Panc1 (cell line): ENCODE data around the gene CCDC14. TPM values are rescaled to one million over a fixed set of nuclear protein-coding genes. Genes with fewer than 3 reads are reported as not detected.
A peak's percentile ranks its signal among the peaks of the same experiment; 100 is the strongest.

Experiments
- ATAC-seq: fragments of 200-7000 bp; cut with Tn5 transposase; 2 replicates; pipeline ENCODE4 v1.9.1; 2020; ENCODE audit warnings: mild to moderate bottlenecking, moderate library complexity
- BruUV-seq: library from RNA; stranded (reverse); fragments of 400-500 nt; replicated peaks from 2 replicates; lab custom pipeline; 2021; lab: Mats Ljungman, UMichigan
- CTCF ChIA-PET: fragments of 300-600 bp; sonication (Branson Sonifier 250); formaldehyde crosslinking; loops from one replicate; lab custom pipeline; 2022; ENCODE audit warnings: antibody characterized with exemption; lab: Charles Lee
- POLR2A ChIA-PET: fragments of 300-600 bp; sonication (Branson Sonifier 250); formaldehyde crosslinking; loops from one replicate; lab custom pipeline; 2022; ENCODE audit warnings: antibody characterized with exemption; lab: Charles Lee
- DNase-seq: peaks from one replicate; pipeline ENCODE4 v3.0.0-alpha.2; 2010; ENCODE audit warnings: low read depth, low spot score
- H3K27ac ChIP-seq: 2 replicates; pipeline ENCODE4 v1.5.1; 2011; ENCODE audit warnings: mild to moderate bottlenecking, low read length, inconsistent platforms
- H3K27me3 ChIP-seq: fragments of 200-500 bp; sonication (Bioruptor generic); 2 replicates; pipeline ENCODE4 v1.6.0; 2014; ENCODE audit warnings: low read length, inconsistent platforms; ENCODE audit not compliant: control insufficient read depth, insufficient read depth
- H3K36me3 ChIP-seq: fragments of 200-500 bp; sonication (Bioruptor generic); 2 replicates; pipeline ENCODE4 v1.5.1; 2014; ENCODE audit warnings: inconsistent platforms, mild to moderate bottlenecking, low read length, moderate library complexity; ENCODE audit not compliant: control insufficient read depth, insufficient read depth
- H3K4me1 ChIP-seq: 2 replicates; pipeline ENCODE4 v1.5.1; 2011; ENCODE audit warnings: inconsistent platforms, mild to moderate bottlenecking, low read length, moderate library complexity; ENCODE audit not compliant: control insufficient read depth, insufficient read depth
- H3K4me3 ChIP-seq, 2 experiments: 2 replicates each; pipeline ENCODE4 v1.5.1; 2011 to 2012; ENCODE audit warnings: low read depth in 2 of 2, low read length in 2 of 2, mild to moderate bottlenecking in 2 of 2, inconsistent platforms in 1 of 2, moderate library complexity in 1 of 2
- H3K9me3 ChIP-seq: fragments of 200-500 bp; sonication (Bioruptor generic); 2 replicates; pipeline ENCODE4 v1.5.1; 2014; ENCODE audit warnings: low read depth, mild to moderate bottlenecking, inconsistent platforms, low read length, moderate library complexity; ENCODE audit not compliant: control insufficient read depth, insufficient read depth
- CTCF ChIP-seq: fragments of 450-650 bp; IDR thresholded peaks from 2 replicates; pipeline ENCODE4 v1.5.1; 2017; ENCODE audit warnings: mild to moderate bottlenecking
- POLR2AphosphoS5 ChIP-seq: IDR thresholded peaks from 2 replicates; pipeline ENCODE4 v1.6.1; 2012; ENCODE audit warnings: mild to moderate bottlenecking, low read depth, low read length, moderate library complexity
- REST ChIP-seq, 2 experiments: IDR thresholded peaks; 2 replicates each; pipeline ENCODE4 v1.6.1; 2011 to 2012; ENCODE audit warnings: low read depth in 2 of 2, control low read depth in 1 of 2, low read length in 1 of 2, mild to moderate bottlenecking in 1 of 2, moderate library complexity in 1 of 2; ENCODE audit not compliant: insufficient read depth in 1 of 2
- SIN3A ChIP-seq: IDR thresholded peaks from 2 replicates; pipeline ENCODE4 v1.6.1; 2012; ENCODE audit warnings: low read depth, mild to moderate bottlenecking, low read length, moderate library complexity, borderline replicate concordance; ENCODE audit not compliant: insufficient read depth
- TCF7L2 ChIP-seq: IDR thresholded peaks from 2 replicates; pipeline ENCODE4 v1.6.1; 2011; ENCODE audit warnings: mild to moderate bottlenecking, low read depth, low read length, inconsistent platforms
- in situ Hi-C: cut with HindIII; loops from 2 replicates; pipeline ENCODE4 v1.10.0; 2016; ENCODE audit warnings: low sequenced_read_pairs, low pct_unique_long_range_greater_than_20kb
- intact Hi-C: fragments of 100-400 bp; cut with micrococcal nuclease; formaldehyde crosslinking; loops from one replicate; pipeline ENCODE4 v1.10.0; 2022; ENCODE audit not compliant: unreplicated experiment
- total RNA-seq: library from RNA; stranded (reverse); gene quantifications from one replicate; pipeline ENCODE4 v1.2.1, GENCODE V29; 2021; ENCODE audit not compliant: unreplicated experiment

CCDC14 gene
- total RNA-seq, 1 experiment from 2014 or later, result 57.7 TPM

- no TSS peak for BruUV-seq
- ATAC-seq, result peak; percentile 57
- intact Hi-C loops, result no loop called here
- H3K27me3 ChIP-seq, result peaks cover 13% of the 10 kb centered on the region
- CTCF ChIA-PET, result no interaction called here
- H3K4me3 ChIP-seq, result peak overlapping the region; percentile 60 to 70
- DNase-seq, result no peak
- POLR2A ChIA-PET, result interaction anchor here (0.6 kb wide), 1 partner anchor 67 kb away, joined by 3 read pairs; no protein-coding TSS in a partner anchor
- H3K9me3 ChIP-seq, result no peaks in the 10 kb centered on the region
- H3K36me3 ChIP-seq, result no peaks in the 10 kb centered on the region
- in situ Hi-C loops, result no loop called here
- peak overlapping the region; percentile 64 for H3K27ac ChIP-seq
- H3K4me1 ChIP-seq, result peaks cover 5% of the 10 kb centered on the region; the same call in 1 of the 2 replicates
- TF ChIP-seq TCF7L2 (no peak), REST (IDR thresholded peaks at IDR 0.05; ENCODE audit: insufficient read depth in 1 of 2, low read depth in 2 of 2, low read length in 1 of 2) (no peak), SIN3A (no peak), CTCF (no peak), POLR2AphosphoS5 (no peak)
Measured at GRCh38 chr3:123883701-123884202, 77.3 kb downstream of the CCDC14 start.

GRCh38 chr3:123883111-123883510, 77.9 kb downstream of the CCDC14 start:
- H3K36me3 ChIP-seq, result no peaks in the 10 kb centered on the region
- in situ Hi-C loops (no loop called here), intact Hi-C loops (no loop called here)
- peaks cover 5% of the 10 kb centered on the region; the same call in 1 of the 2 replicates for H3K4me1 ChIP-seq
- DNase-seq, result no peak
- no peaks in the 10 kb centered on the region for H3K9me3 ChIP-seq
- peak overlapping the region; percentile 60 to 70 for H3K4me3 ChIP-seq
- H3K27me3 ChIP-seq, result peaks cover 13% of the 10 kb centered on the region
- TF ChIP-seq SIN3A (no peak), POLR2AphosphoS5 (no peak), CTCF (no peak), TCF7L2 (no peak), REST (IDR thresholded peaks at IDR 0.05; ENCODE audit: insufficient read depth in 1 of 2, low read depth in 2 of 2, low read length in 1 of 2) (no peak)
- POLR2A ChIA-PET, result no interaction called here
- no peak for ATAC-seq
- CTCF ChIA-PET, result no interaction called here
- no peak overlapping the region for H3K27ac ChIP-seq
- no TSS peak for BruUV-seq
